Neuronal stem cell (in vitro differentiated cells): Measurements from ENCODE around the gene RNASE7.

Source experiments
- DNase-seq: peaks from one replicate; pipeline ENCODE4 v3.0.0-alpha.2; 2013; ENCODE audit warnings: low spot score
- H2AFZ ChIP-seq: one replicate; pipeline ENCODE4 v1.6.1; 2013; ENCODE audit warnings: mild to moderate bottlenecking, low read length, inconsistent platforms
- H2AK5ac ChIP-seq: 2 replicates; pipeline ENCODE4 v1.6.1; 2013; ENCODE audit warnings: low read depth, mild to moderate bottlenecking, inconsistent platforms, low read length, moderate library complexity, mixed read lengths
- H2BK120ac ChIP-seq: 2 replicates; pipeline ENCODE4 v1.6.1; 2013; ENCODE audit warnings: low read depth, mild to moderate bottlenecking, inconsistent platforms, low read length, moderate library complexity, mixed read lengths
- H2BK12ac ChIP-seq: one replicate; pipeline ENCODE4 v1.6.1; 2013; ENCODE audit warnings: low read length, inconsistent platforms
- H2BK15ac ChIP-seq: 2 replicates; pipeline ENCODE4 v1.6.1; 2013; ENCODE audit warnings: mild to moderate bottlenecking, low read length, inconsistent platforms, mixed read lengths
- H2BK5ac ChIP-seq: one replicate; pipeline ENCODE4 v1.6.1; 2013; ENCODE audit warnings: inconsistent platforms, mild to moderate bottlenecking, low read length, moderate library complexity
- H3K14ac ChIP-seq: one replicate; pipeline ENCODE4 v1.6.1; 2013; ENCODE audit warnings: low read length, inconsistent platforms
- H3K18ac ChIP-seq: 2 replicates; pipeline ENCODE4 v1.6.1; 2013; ENCODE audit warnings: low read length, inconsistent platforms
- H3K23ac ChIP-seq: 2 replicates; pipeline ENCODE4 v1.6.1; 2013; ENCODE audit warnings: low read depth, mild to moderate bottlenecking, mixed read lengths, low read length, inconsistent platforms; ENCODE audit not compliant: poor library complexity
- H3K27ac ChIP-seq: replicated peaks from 3 replicates; pipeline ENCODE4 v1.5.1; 2013; ENCODE audit warnings: low read length, inconsistent platforms
- H3K27me3 ChIP-seq, 3 experiments: 2 replicates each; pipeline ENCODE4 v1.6.1; 2013; ENCODE audit warnings: low read length in 3 of 3, mild to moderate bottlenecking in 2 of 3, inconsistent platforms in 1 of 3, low read depth in 1 of 3, mixed read lengths in 1 of 3, moderate library complexity in 1 of 3; ENCODE audit not compliant: control insufficient read depth in 3 of 3, insufficient read depth in 3 of 3
- H3K36me3 ChIP-seq, 2 donors: replicated peaks in 1 of 2; 2 replicates each; pipeline ENCODE4 v1.6.1; 2013; ENCODE audit warnings: low read length in 2 of 2; ENCODE audit not compliant: control insufficient read depth in 2 of 2, insufficient read depth in 2 of 2
- H3K4ac ChIP-seq: 2 replicates; pipeline ENCODE4 v1.6.1; 2013; ENCODE audit warnings: inconsistent platforms, mild to moderate bottlenecking, low read length, moderate library complexity
- H3K4me1 ChIP-seq, 2 donors: 1 replicate in 1 of 2; 2 replicates in 1 of 2; pipeline ENCODE4 v1.6.1; 2013; ENCODE audit warnings: low read length in 2 of 2, low read depth in 1 of 2; ENCODE audit not compliant: control insufficient read depth in 2 of 2, insufficient read depth in 1 of 2
- H3K4me2 ChIP-seq: one replicate; pipeline ENCODE4 v1.6.1; 2013; ENCODE audit warnings: mild to moderate bottlenecking, low read length, inconsistent platforms; ENCODE audit not compliant: insufficient read depth, poor library complexity, severe bottlenecking
- H3K4me3 ChIP-seq, 2 donors: 2 replicates each; pipeline ENCODE4 v1.5.1; 2013; ENCODE audit warnings: low read length in 2 of 2, mild to moderate bottlenecking in 2 of 2, inconsistent platforms in 1 of 2, moderate library complexity in 1 of 2
- H3K79me1 ChIP-seq: one replicate; pipeline ENCODE4 v1.6.1; 2013; ENCODE audit warnings: low read depth, mild to moderate bottlenecking, inconsistent platforms, low read length, moderate library complexity
- H3K9ac ChIP-seq: one replicate; pipeline ENCODE4 v1.6.1; 2013; ENCODE audit warnings: mild to moderate bottlenecking, low read depth, low read length, inconsistent platforms; ENCODE audit not compliant: poor library complexity
- H3K9me3 ChIP-seq, 2 donors: replicated peaks in 1 of 2; 2 replicates each; pipeline versions ENCODE3 to v1.6.1; 2013; ENCODE audit warnings: low read length in 2 of 2, mild to moderate bottlenecking in 2 of 2, inconsistent platforms in 1 of 2, low read depth in 1 of 2, mixed read lengths in 1 of 2, moderate library complexity in 1 of 2; ENCODE audit not compliant: control insufficient read depth in 2 of 2, insufficient read depth in 1 of 2
- H4K8ac ChIP-seq: one replicate; pipeline ENCODE4 v1.6.1; 2013; ENCODE audit warnings: low read depth, mild to moderate bottlenecking, inconsistent platforms, low read length, moderate library complexity
- H4K91ac ChIP-seq: one replicate; pipeline ENCODE4 v1.6.1; 2013; ENCODE audit warnings: low read length, low read depth, mild to moderate bottlenecking, inconsistent platforms; ENCODE audit not compliant: poor library complexity
- WGBS, 2 donors: extraction: QIAGEN DNeasy Blood & Tissue Kit; methylation state at CpG; one replicate each; pipeline ENCODE4 v1.1.7; 2013; ENCODE audit warnings: missing lambda C conversion rate in 2 of 2, mixed read lengths in 1 of 2; ENCODE audit not compliant: insufficient read length in 2 of 2, insufficient replicate concordance in 1 of 2; ENCODE audit errors: extremely low coverage in 2 of 2; 5-methylcytosine and 5-hydroxymethylcytosine counted together

Gene RNASE7

GRCh38 chr14:21050597-21050996 is 8.4 kb downstream of the RNASE7 start:
- Histone ChIP-seq H4K91ac (no peak overlapping the region), H3K79me1 (no peaks in the 10 kb centered on the region), H3K18ac (no peak overlapping the region), H2AFZ (no peak overlapping the region), H2BK15ac (no peak overlapping the region), H4K8ac (no peak overlapping the region), H2BK12ac (no peak overlapping the region), H3K4me1 (no peaks in the 10 kb centered on the region), H2BK5ac (no peak overlapping the region), H3K4me3 (no peak overlapping the region), H3K9ac (no peak overlapping the region), H3K14ac (no peak overlapping the region), H2AK5ac (no peak overlapping the region), H3K4ac (no peak overlapping the region), H3K27me3 (peaks cover 0 to 21% (median 0%) of the 10 kb centered on the region in 3 experiments), H3K36me3 (no peaks in the 10 kb centered on the region), H3K9me3 (no peaks in the 10 kb centered on the region), H3K27ac (no peak overlapping the region), H2BK120ac (no peak overlapping the region), H3K4me2 (no peak overlapping the region), H3K23ac (no peak overlapping the region)
- no peak for DNase-seq
- no CpG with 5 or more reads among the region's 3 CpGs for WGBS, 2 donors

GRCh38 chr14:21053184-21054122 is 11.3 kb downstream of the RNASE7 start:
- WGBS, 2 donors: no CpG with 5 or more reads among the region's 20 CpGs

GRCh38 chr14:21054123-21054767 is 12.1 kb downstream of the RNASE7 start:
- Histone ChIP-seq H4K8ac (no peak overlapping the region), H3K14ac (no peak overlapping the region), H3K79me1 (no peaks in the 10 kb centered on the region), H3K18ac (no peak overlapping the region), H3K4ac (no peak overlapping the region), H2BK5ac (no peak overlapping the region), H2BK15ac (no peak overlapping the region), H3K9ac (no peak overlapping the region), H3K4me3 (no peak overlapping the region), H3K23ac (no peak overlapping the region), H4K91ac (no peak overlapping the region), H3K27me3 (peaks cover 0 to 33% (median 0%) of the 10 kb centered on the region in 3 experiments), H3K9me3 (no peaks in the 10 kb centered on the region), H2AK5ac (no peak overlapping the region), H2BK12ac (no peak overlapping the region), H3K27ac (no peak overlapping the region), H3K4me2 (no peak overlapping the region), H3K4me1 (no peaks in the 10 kb centered on the region), H2BK120ac (no peak overlapping the region), H2AFZ (no peak overlapping the region), H3K36me3 (no peaks in the 10 kb centered on the region)
- DNase-seq: no peak
- whole genome bisulfite sequencing, 2 donors: no CpG with 5 or more reads among the region's 3 CpGs

More at GRCh38 chr14:21053184-21054122, 11.3 kb downstream of the RNASE7 start:
- DNase-seq: no peak
- H3K9ac ChIP-seq: no peak overlapping the region
- no peaks in the 10 kb centered on the region for H3K79me1 ChIP-seq
- H3K4ac ChIP-seq: no peak overlapping the region
- no peaks in the 10 kb centered on the region for H3K9me3 ChIP-seq
- H2BK120ac ChIP-seq: no peak overlapping the region
- no peak overlapping the region for H4K91ac ChIP-seq
- H3K27me3 ChIP-seq: peaks cover 0 to 33% (median 0%) of the 10 kb centered on the region in 3 experiments
- H2BK15ac ChIP-seq: no peak overlapping the region
- H3K4me1 ChIP-seq: no peaks in the 10 kb centered on the region
- no peak overlapping the region for H3K18ac ChIP-seq
- H2AFZ ChIP-seq: no peak overlapping the region
- H3K27ac ChIP-seq: no peak overlapping the region
- no peak overlapping the region for H3K4me2 ChIP-seq
- no peak overlapping the region for H3K23ac ChIP-seq
- H2BK12ac ChIP-seq: no peak overlapping the region
- no peaks in the 10 kb centered on the region for H3K36me3 ChIP-seq
- H2BK5ac ChIP-seq: no peak overlapping the region
- no peak overlapping the region for H3K14ac ChIP-seq
- no peak overlapping the region for H2AK5ac ChIP-seq
- no peak overlapping the region for H3K4me3 ChIP-seq
- H4K8ac ChIP-seq: no peak overlapping the region

- no peak overlapping the region for H3K4me2 ChIP-seq
- no peak overlapping the region for H2BK12ac ChIP-seq
- H3K4me3 ChIP-seq: no peak overlapping the region
- WGBS, 2 donors: no CpG with 5 or more reads among the region's 4 CpGs
- no peak overlapping the region for H3K27ac ChIP-seq
- no peak overlapping the region for H3K23ac ChIP-seq
- peaks cover 0 to 33% (median 0%) of the 10 kb centered on the region in 3 experiments for H3K27me3 ChIP-seq
- H2BK120ac ChIP-seq: no peak overlapping the region
- H3K18ac ChIP-seq: no peak overlapping the region
- no peak overlapping the region for H3K4ac ChIP-seq
- H3K9me3 ChIP-seq: no peaks in the 10 kb centered on the region
- H3K14ac ChIP-seq: no peak overlapping the region
- no peak overlapping the region for H4K8ac ChIP-seq
- no peak overlapping the region for H2BK5ac ChIP-seq
- no peak for DNase-seq
- no peak overlapping the region for H3K9ac ChIP-seq
- H3K36me3 ChIP-seq: no peaks in the 10 kb centered on the region
- H2AK5ac ChIP-seq: no peak overlapping the region
- H2AFZ ChIP-seq: no peak overlapping the region
- no peaks in the 10 kb centered on the region for H3K79me1 ChIP-seq
- no peaks in the 10 kb centered on the region for H3K4me1 ChIP-seq
- no peak overlapping the region for H4K91ac ChIP-seq
- no peak overlapping the region for H2BK15ac ChIP-seq
Measured at GRCh38 chr14:21054768-21055145, 12.6 kb downstream of the RNASE7 start.
